NCI-H2227 (cell line): ENCODE data around the gene DNAJC13.
"Not testable (repeated sequence)": the region's sequence is repeated elsewhere in the genome, so short reads cannot be mapped to it uniquely, and the experiment has no call there.

Experiments used
- DNase-seq: peaks from one replicate; lab custom pipeline; 2025; ENCODE audit not compliant: unreplicated experiment; lab: John Stamatoyannopoulos, UW

Gene DNAJC13

GRCh38 chr3:132538072-132538471, 120.8 kb downstream of the DNAJC13 start:
- DNase-seq = no peak

- DNase-seq = no peak
These were observed 122.4 kb downstream of the DNAJC13 start for GRCh38 chr3:132539681-132540080.

GRCh38 chr3:132542577-132542976, 125.3 kb downstream of the DNAJC13 start:
- no peak for DNase-seq

- DNase-seq = no peak
These were observed 125.9 kb downstream of the DNAJC13 start for GRCh38 chr3:132543011-132543739.

GRCh38 chr3:132544130-132544529, 126.8 kb downstream of the DNAJC13 start:
- DNase-seq = no peak

- DNase-seq = no peak
These were observed 128.2 kb downstream of the DNAJC13 start for GRCh38 chr3:132545471-132545870.

- DNase-seq = no peak
These were observed 131.9 kb downstream of the DNAJC13 start for GRCh38 chr3:132549169-132549568.

GRCh38 chr3:132549890-132550578, 132.7 kb downstream of the DNAJC13 start:
- no peak for DNase-seq

GRCh38 chr3:132550579-132551305, 133.4 kb downstream of the DNAJC13 start:
- no peak for DNase-seq

- no peak for DNase-seq
These were observed 136.5 kb downstream of the DNAJC13 start for GRCh38 chr3:132553826-132554225.

- DNase-seq = no peak
These were observed 137.1 kb downstream of the DNAJC13 start for GRCh38 chr3:132554437-132554836.

- no peak for DNase-seq
These were observed 138.2 kb downstream of the DNAJC13 start for GRCh38 chr3:132555306-132556035.

GRCh38 chr3:132556036-132556386, 138.7 kb downstream of the DNAJC13 start:
- DNase-seq = not testable (repeated sequence)

GRCh38 chr3:132556508-132557159, 139.3 kb downstream of the DNAJC13 start:
- DNase-seq = no peak

- DNase-seq = no peak
These were observed 143.7 kb downstream of the DNAJC13 start for GRCh38 chr3:132561003-132561402.

GRCh38 chr3:132563420-132564069, 146.2 kb downstream of the DNAJC13 start:
- DNase-seq = no peak

GRCh38 chr3:132564070-132564465, 146.8 kb downstream of the DNAJC13 start:
- DNase-seq = no peak

- DNase-seq = no peak
These were observed 151.1 kb downstream of the DNAJC13 start for GRCh38 chr3:132568422-132568821.

- no peak for DNase-seq
These were observed 151.9 kb downstream of the DNAJC13 start for GRCh38 chr3:132569153-132569552.

GRCh38 chr3:132569580-132569979, 152.3 kb downstream of the DNAJC13 start:
- no peak for DNase-seq
